Thoracic aorta (tissue), 2 donors: Measurements from ENCODE around the gene ALDH1A1. TPM values are rescaled to one million over a fixed set of nuclear protein-coding genes. Genes with fewer than 3 reads are reported as not detected.
A peak's percentile ranks its signal among the peaks of the same experiment; 100 is the strongest.

ENCODE experiments used
- ATAC-seq: fragments of 150-250 bp; one replicate; pipeline ENCODE4 v1.8.0; 2017; ENCODE audit warnings: low read depth; ENCODE audit not compliant: insufficient number of reproducible peaks, low FRiP score
- DNase-seq: peaks from one replicate; pipeline ENCODE4 v3.0.0-alpha.2; 2020; ENCODE audit warnings: low spot score
- H3K27ac ChIP-seq, 2 donors: fragments of 200-600 bp; sonication (generic); 1 replicate in 1 of 2; 2 replicates in 1 of 2; pipeline ENCODE4 v1.5.1; 2016; ENCODE audit warnings: mild to moderate bottlenecking in 2 of 2, moderate library complexity in 2 of 2
- H3K27me3 ChIP-seq: fragments of 200-600 bp; sonication (generic); replicated peaks from 2 replicates; pipeline ENCODE4 v1.6.0; 2016; ENCODE audit warnings: mild to moderate bottlenecking; ENCODE audit not compliant: insufficient read depth
- H3K36me3 ChIP-seq: fragments of 200-600 bp; sonication (generic); one replicate; pipeline ENCODE4 v1.5.1; 2016
- H3K4me1 ChIP-seq, 2 donors: fragments of 200-600 bp; sonication (generic); 1 replicate in 1 of 2; 2 replicates in 1 of 2; pipeline versions ENCODE4 v1.5.1 to v1.6.0; 2016; ENCODE audit warnings: low read depth in 2 of 2, mild to moderate bottlenecking in 1 of 2; ENCODE audit not compliant: control insufficient read depth in 1 of 2
- H3K4me3 ChIP-seq: fragments of 200-600 bp; sonication (generic); 2 replicates; pipeline ENCODE4 v1.5.1; 2016; ENCODE audit warnings: mild to moderate bottlenecking
- H3K9me3 ChIP-seq: fragments of 200-600 bp; sonication (generic); 2 replicates; pipeline ENCODE4 v1.5.1; 2016
- CTCF ChIP-seq: fragments of 200-600 bp; sonication (generic); IDR thresholded peaks from one replicate; pipeline ENCODE4 v1.5.1; 2019; ENCODE audit warnings: antibody characterized with exemption
- total RNA-seq, 2 donors: library from RNA; depleted of rRNA; stranded (reverse); fragments of >200 nt; gene quantifications; one replicate each; pipeline versions ENCODE4 v1.1.0 to v1.2.3, GENCODE V29; 2016

ALDH1A1 gene
- total RNA-seq, 2 donors from 2014 or later = 101 to 196 TPM

DNA sequence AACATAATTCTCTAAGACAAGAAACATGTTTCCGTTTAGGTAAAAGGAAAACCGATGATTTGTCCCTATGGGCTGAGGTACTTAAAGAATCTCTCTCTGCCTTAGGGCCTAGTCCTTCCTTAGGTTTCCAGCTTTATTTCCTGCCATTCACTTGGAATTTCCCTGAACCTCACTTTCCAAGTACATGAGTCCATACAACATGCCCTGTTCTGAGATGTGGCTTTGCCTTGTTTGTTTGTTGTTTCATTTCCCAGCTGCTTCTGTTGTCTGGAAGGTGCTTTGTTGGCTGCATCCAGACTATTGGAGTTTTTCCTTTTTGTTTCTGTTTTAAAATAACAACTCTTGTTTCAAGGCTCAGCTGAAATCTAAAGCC is 95.2 kb downstream of the ALDH1A1 start:
- Histone ChIP-seq H3K27me3 (no peaks in the 10 kb centered on the region), H3K27ac (peak overlapping the region; percentile 49), H3K4me3 (no peak overlapping the region), H3K36me3 (no peaks in the 10 kb centered on the region), H3K4me1 (peaks cover 17 to 20% of the 10 kb centered on the region in 2 donors), H3K9me3 (no peaks in the 10 kb centered on the region)
- DNase-seq = no peak
- ATAC-seq = no peak
- no peak for TF ChIP-seq CTCF

DNA sequence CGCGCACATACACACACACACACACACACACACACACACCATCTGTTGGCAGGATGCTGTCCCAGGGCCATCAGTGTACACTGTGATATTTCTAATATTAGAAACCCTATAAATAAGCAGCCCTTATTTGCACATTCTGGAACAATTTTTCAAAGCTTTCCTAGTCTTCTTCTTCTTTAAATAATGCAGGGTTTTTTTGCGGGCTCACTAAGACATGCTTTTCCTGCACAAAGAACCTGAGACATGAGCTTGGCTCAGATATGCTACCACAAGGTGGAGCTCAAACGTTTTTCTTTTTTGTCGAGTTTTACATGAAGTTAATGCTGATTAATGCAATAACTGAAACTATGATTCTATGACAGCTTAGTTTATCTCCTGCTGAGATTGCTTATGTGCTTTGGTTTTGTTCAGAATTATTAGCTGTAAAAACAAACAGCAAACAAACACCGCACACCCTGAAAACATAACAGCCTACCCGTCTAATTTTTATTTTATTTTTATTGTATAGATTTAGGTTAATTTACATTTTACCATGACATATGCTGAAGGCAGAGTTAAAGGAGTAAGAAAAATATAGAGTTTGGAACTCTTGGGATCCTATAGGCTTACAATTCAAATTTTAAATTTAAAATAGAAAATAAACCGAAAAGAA is 95.8 kb downstream of the ALDH1A1 start:
- peak; percentile 38 for ATAC-seq
- no peak for DNase-seq
- Histone ChIP-seq H3K36me3 (no peaks in the 10 kb centered on the region), H3K27me3 (no peaks in the 10 kb centered on the region), H3K27ac (peak overlapping the region in 1 of 2 donors; percentile 49), H3K4me1 (peaks cover 17 to 20% of the 10 kb centered on the region in 2 donors), H3K4me3 (no peak overlapping the region), H3K9me3 (no peaks in the 10 kb centered on the region)
- peak; percentile 64 for TF ChIP-seq CTCF

- H3K27me3 ChIP-seq = no peaks in the 10 kb centered on the region
- H3K4me3 ChIP-seq = no peak overlapping the region
- TF ChIP-seq CTCF = no peak
- no peaks in the 10 kb centered on the region for H3K9me3 ChIP-seq
- ATAC-seq (no peak), DNase-seq (no peak)
- peaks cover 17 to 20% of the 10 kb centered on the region in 2 donors for H3K4me1 ChIP-seq
- no peaks in the 10 kb centered on the region for H3K36me3 ChIP-seq
- H3K27ac ChIP-seq = no peak overlapping the region
Observed at GRCh38 chr9:72855890-72856523, 96.8 kb downstream of the ALDH1A1 start.

- H3K4me1 ChIP-seq = peaks cover 17 to 20% of the 10 kb centered on the region in 2 donors
- ATAC-seq = no peak
Observed at GRCh38 chr9:72855321-72855720, 97.5 kb downstream of the ALDH1A1 start.

More at GRCh38 chr9:72855321-72855720, 97.5 kb downstream of the ALDH1A1 start:
- Histone ChIP-seq H3K27me3 (no peaks in the 10 kb centered on the region), H3K4me3 (no peak overlapping the region), H3K27ac (no peak overlapping the region), H3K36me3 (no peaks in the 10 kb centered on the region), H3K9me3 (no peaks in the 10 kb centered on the region)
- no peak for DNase-seq
- TF ChIP-seq CTCF = no peak

Other genes with a start within 250 kb of the ALDH1A1 start
- 100 to 1,000 TPM; 485 to 668 TPM for gene ANXA1, start 198.8 kb upstream of the ALDH1A1 start, total RNA-seq